Left renal cortex interstitium (tissue), 4 donors: ENCODE data around the gene ANKRD66. TPM values are rescaled to one million over a fixed set of nuclear protein-coding genes. Genes with fewer than 3 reads are reported as not detected.
"Not testable (repeated sequence)": the region's sequence is repeated elsewhere in the genome, so short reads cannot be mapped to it uniquely, and the experiment has no call there.

Experiments
- DNase-seq, 4 donors: peaks; one replicate each; pipeline ENCODE4 v3.0.0-alpha.2; 2013; ENCODE audit warnings: low read depth in 4 of 4, low spot score in 2 of 4, missing footprints in 1 of 4
- polyA plus RNA-seq, 4 donors: library from polyadenylated mRNA; unstranded; fragments of 120-200 nt; gene quantifications; one replicate each; pipeline ENCODE4 v1.2.1, GENCODE V29; 2013; ENCODE audit not compliant: insufficient read length in 4 of 4

ANKRD66 gene
- polyA plus RNA-seq, result under 1 TPM in 1 of 4 donors, not detected in 3; 0.06 TPM

GRCh38 chr6:46746696-46747095 lies at the start of gene ANKRD66:
Gene ANKRD66 (plus strand): TSS chr6:46746933. CDS start chr6:46751949, 5,016 bp downstream.
- DNase-seq, result no peak

- DNase-seq, result no peak
Measured at GRCh38 chr6:46699970-46700369, 46.8 kb upstream of the ANKRD66 start.

DNA sequence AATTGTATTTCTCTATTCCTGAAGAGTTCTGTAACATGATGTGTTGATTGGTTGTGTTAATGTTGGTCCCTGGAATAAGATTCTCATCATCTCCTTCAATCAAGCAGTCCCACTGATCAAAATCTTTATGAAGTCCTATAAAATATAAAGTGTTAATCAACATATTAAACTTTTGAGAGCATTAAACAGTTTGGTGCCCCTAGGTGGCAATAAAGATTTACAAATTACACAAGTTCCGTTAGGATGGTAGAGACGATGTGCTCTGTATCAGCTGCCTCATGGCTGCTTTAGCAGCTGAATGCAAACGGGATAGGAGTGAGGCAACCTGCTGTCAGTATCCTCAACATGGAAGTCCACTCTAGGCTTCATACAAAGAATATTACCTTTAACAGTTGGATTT lies 42.2 kb upstream of the ANKRD66 start:
- DNase-seq, result peak in 1 of 4 donors; percentile 5

- DNase-seq, result no peak
Measured at GRCh38 chr6:46706464-46706863, 40.3 kb upstream of the ANKRD66 start.

GRCh38 chr6:46711491-46711890 lies 35.2 kb upstream of the ANKRD66 start:
- no peak for DNase-seq

DNA sequence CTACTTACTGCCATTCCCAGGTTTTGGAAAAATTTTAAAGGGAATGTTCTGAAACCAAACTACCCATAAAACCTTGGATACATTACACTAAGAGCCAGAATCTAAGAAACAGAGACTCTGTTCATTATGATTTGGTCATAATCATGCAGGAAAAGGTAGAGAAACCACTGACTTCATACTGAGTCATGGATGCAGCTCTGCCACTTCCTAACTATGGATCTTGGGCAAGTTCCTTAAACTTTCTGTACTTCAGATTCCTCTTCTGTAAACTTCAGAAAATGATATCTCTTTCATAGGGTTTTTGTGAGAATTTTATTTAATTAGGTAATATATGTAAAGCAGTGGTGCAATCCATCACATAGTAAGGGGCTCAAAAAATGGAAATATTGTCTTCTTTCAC lies 31.6 kb upstream of the ANKRD66 start:
- no peak for DNase-seq

- DNase-seq, result no peak
Measured at GRCh38 chr6:46719099-46719498, 27.6 kb upstream of the ANKRD66 start.

DNA sequence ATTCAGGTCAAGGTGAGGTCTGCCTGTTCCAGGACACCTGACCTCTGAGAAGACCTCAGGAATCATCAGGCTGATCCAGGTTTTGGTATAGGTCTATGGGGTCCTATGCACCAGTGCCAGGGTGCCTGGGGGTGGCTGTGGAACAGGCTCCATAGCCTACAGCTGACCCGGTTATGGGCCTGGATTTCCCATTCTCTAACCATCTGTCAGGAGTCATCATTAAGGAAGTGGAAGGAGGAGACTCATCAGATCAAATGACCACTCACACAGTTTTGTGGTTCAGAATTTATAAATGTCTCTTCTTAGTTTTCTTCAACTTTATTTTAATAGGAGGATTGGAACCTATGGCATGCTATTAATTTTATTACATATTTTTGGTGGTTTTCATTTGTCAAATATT lies 26.3 kb upstream of the ANKRD66 start:
- no peak for DNase-seq

DNA sequence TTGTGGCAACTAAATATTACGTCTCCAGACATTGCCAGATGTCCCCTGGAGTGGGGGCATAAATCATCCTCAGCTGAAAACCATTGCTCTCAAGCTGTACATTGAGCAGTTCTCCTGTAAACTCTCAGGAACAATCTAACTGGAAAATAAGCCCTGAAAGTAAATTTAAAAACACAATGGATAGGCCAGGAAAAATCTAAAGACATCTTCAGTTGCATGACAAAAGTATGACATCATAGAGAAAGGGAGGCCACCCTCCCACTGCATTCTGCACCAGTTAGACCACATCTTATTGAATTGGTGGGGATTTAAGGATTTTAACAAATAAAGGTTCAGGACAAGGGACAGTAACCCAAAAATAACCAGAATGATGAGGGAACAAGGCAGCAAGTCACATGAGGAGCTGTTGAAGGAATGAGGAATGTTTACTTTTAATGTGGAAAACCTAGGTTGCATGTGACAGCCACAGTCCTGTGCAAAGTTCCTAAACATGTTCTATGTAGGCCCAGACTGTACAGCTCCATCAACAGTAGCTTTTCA lies 16.9 kb upstream of the ANKRD66 start:
- DNase-seq, result no peak

- DNase-seq, result no peak
Measured at GRCh38 chr6:46730921-46731461, 15.7 kb upstream of the ANKRD66 start.

DNA sequence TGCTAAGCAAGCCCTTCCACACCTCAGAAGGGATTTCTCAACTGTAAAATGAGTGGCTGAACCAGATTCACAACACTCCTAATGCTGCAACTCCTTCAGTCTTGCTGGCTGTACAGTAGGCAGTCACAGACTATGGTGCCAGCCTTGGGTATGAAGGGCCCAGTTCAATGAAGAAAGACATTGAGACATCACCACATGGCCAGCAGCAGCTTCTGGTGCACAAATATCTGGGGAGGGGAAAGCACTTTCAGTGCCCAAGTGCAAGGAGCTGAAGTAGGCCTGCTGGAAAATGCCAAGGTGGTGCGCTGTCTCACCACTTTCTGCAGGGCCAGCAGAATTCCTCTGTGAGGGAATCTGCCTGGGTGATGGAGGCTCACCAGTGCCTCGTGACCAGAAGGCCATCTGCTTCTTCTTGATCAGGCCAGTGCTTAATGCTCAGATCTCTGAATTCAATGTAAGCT lies 13.4 kb upstream of the ANKRD66 start:
- DNase-seq, result no peak

DNA sequence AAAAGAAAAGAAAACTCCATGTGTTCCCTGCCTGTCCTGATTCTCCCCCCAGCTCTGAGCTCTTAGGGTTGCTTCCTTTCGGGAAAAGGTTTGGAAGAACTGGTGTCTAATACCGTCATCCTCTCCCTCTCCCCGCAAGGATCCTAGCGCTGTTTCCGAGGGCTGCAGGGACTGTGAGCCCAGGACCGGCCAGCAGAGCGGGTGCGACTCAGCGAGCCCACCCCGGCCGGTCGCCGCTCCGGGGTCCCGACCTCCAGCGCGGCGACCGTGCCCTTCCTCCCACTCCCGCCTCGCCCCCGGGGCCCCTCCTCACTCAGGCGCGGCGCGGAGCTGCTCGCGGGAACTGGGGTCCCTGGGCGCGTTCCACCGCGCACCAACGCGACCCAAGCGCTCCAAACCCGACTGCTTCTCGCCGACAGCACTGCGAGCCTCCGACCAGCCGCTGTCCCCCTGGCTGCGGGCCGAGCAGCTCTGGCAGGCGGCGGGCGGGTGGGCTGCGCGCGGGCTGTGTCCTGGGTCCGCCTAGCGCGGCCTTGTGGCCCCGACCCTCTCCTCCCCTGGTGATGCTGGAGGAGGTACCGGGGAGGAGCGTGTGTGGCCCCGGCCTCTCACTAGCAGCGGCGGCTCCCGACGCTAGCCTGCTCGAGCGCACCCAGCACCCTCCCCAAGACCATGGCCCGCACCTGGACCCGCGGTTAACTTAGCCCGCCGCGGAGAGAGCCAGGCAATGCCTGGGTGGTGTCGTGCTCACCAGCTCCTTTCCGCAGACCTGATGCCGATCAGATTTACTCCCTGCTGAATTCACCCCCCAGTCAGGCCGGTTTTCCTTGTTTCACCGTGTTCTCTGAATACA lies 11.6 kb upstream of the ANKRD66 start, which contains the start of gene PLA2G7:
PLA2G7 (minus strand) TSS at position 509 of the 853 bp plus-strand sequence. CDS start 12,484 bp downstream, outside the sequence.
- DNase-seq, result peak in 2 of 4 donors; percentile 41 to 56

- no peak for DNase-seq
Measured at GRCh38 chr6:46735720-46736031, 11.1 kb upstream of the ANKRD66 start.

DNA sequence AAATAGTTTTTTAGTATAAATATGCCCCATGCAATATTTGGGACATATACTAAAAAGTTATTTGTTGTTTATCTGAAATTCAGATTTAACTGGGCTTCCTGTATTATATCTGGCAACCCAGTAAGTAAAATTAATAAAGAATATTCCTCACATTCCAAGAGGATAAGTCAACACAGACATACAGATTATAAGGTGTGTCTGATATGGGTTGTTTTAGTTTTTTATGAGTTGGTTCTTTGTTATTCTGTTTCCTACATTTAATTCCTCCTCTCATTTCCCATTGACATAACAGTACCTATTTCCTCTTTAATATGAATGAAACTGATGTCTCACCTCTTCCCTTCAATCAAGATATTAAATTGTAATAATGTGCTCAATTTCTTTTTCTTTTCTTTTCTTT lies 9.8 kb upstream of the ANKRD66 start:
- no peak for DNase-seq

GRCh38 chr6:46741482-46741881 lies 5.3 kb upstream of the ANKRD66 start:
- no peak for DNase-seq

DNA sequence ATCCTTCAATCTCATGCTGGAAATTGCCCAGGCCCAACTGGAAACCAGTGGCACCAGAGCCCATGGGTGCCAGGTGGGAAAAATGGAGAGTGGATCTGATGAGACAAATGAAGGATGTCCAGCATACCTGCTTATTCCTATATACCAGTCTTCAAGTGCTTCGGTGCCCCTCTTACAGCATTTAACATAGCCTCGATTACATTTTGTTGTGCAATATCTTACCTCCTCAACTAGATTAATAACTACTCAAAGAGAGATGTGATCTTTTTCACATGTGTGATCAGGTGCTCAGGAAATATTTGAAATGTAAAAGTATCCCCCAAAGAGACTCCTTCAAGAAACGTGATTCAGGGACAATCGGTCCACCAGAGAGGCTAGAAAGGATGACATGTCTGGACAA lies 4.8 kb upstream of the ANKRD66 start:
- no peak for DNase-seq

- DNase-seq, result no peak
Measured at GRCh38 chr6:46743425-46744158, 3.1 kb upstream of the ANKRD66 start.

DNA sequence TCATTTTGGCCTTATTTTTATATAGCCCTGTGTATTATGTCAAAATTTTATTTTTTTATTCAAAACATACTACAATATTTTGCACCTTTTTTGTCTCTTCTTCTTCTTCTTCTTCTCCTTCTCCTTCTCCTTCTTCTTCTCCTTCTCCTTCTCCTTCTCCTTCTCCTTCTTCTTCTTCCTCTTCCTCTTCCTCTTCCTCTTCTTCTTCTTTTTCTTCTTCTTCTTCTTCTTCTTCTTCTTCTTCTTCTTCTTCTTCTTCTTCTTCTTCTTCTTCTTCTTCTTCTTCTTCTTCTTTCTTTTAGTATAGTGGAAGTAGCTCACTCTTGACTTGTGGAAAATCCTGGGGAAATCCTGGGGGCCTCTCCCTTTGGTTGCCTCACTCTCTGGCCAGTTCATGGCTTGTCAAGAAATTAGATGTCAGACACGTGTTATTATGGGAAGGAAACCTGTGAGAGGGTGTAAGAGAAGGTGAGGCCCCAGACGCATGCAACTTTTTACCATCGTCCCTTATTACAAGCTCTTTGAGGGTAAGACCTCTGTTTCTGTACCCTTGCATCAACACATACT lies 2.5 kb upstream of the ANKRD66 start:
- DNase-seq, result not testable (repeated sequence)

GRCh38 chr6:46745973-46746372 lies 760 bp upstream of the ANKRD66 start:
- DNase-seq, result no peak

DNA sequence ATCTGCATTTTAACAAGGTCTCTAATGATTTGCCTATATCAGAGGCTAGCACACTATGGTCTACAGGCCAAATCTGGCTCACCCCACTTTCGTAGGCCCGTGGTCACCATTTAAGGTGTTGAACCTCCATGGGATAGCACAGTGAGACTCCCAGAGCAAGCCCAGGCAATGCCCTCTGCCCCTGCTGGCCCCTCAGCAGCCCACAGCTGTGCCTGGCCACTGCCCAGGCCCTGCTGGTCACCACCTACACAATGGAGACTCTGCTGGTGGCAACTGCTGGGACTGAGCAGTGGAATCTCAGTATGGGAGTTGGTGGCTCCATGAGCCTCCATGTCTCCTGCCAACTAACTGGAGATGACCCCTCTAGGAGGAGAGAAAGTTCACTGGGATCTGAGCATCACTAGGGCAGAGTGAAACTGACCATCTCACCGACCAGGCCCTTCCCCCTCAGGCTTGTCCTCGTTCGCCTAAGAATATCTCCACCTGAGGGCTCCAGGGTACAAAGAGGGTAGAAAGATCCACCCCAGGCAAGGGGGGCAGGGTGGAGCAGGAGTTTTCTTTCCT lies 2.3 kb downstream of the ANKRD66 start:
- no peak for DNase-seq
